Stomach smooth muscle (tissue), 2 donors: Measurements from ENCODE around the gene PDK1.

ENCODE experiments used
- H3K27ac ChIP-seq: one replicate; pipeline ENCODE4 v1.7.0; 2013; ENCODE audit warnings: mild to moderate bottlenecking, low read length, inconsistent platforms
- H3K27me3 ChIP-seq, 2 donors: one replicate each; pipeline ENCODE4 v1.7.0; 2013; ENCODE audit warnings: low read length in 2 of 2; ENCODE audit not compliant: insufficient read depth in 2 of 2, control insufficient read depth in 1 of 2
- H3K36me3 ChIP-seq, 2 donors: one replicate each; pipeline ENCODE4 v1.7.0; 2013; ENCODE audit warnings: low read length in 2 of 2; ENCODE audit not compliant: control insufficient read depth in 2 of 2, insufficient read depth in 2 of 2
- H3K4me1 ChIP-seq: one replicate; pipeline ENCODE4 v1.7.0; 2013; ENCODE audit warnings: low read length; ENCODE audit not compliant: control insufficient read depth, insufficient read depth
- H3K4me3 ChIP-seq, 2 donors: one replicate each; pipeline ENCODE4 v1.7.0; 2013; ENCODE audit warnings: low read length in 2 of 2
- H3K9ac ChIP-seq, 2 donors: one replicate each; pipeline ENCODE4 v1.7.0; 2013; ENCODE audit warnings: low read length in 2 of 2, mild to moderate bottlenecking in 1 of 2
- H3K9me3 ChIP-seq, 2 donors: one replicate each; pipeline ENCODE4 v1.7.0; 2013; ENCODE audit warnings: low read length in 2 of 2; ENCODE audit not compliant: control insufficient read depth in 2 of 2
- donor health status: healthy.
- donor health status: Pancreatic carcinoma.

PDK1 gene

DNA sequence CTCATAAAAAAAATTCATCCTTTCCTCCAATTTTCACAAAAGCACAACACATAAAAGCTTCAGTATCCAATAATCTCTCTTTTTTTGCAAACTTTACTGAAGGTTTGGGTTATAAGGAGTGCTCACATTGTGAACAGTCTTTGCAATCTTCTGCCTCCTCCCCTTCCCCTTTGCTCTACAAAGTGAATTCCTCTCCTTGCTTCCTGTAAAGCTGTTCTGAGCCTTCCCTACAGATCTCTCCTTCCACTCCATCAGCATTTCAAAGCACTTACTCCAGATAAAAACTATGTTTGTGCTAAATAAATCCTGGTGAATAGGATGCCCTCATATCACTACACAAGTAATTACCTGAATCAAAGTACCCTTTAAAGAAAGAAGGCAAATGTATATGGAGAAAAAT is 4.6 kb upstream of the PDK1 start:
- H3K4me1 ChIP-seq: peaks cover 5% of the 10 kb centered on the region
- H3K27me3 ChIP-seq: no peaks in the 10 kb centered on the region
- no peaks in the 10 kb centered on the region for H3K36me3 ChIP-seq
- no peaks in the 10 kb centered on the region for H3K9me3 ChIP-seq
- H3K27ac ChIP-seq: no peak overlapping the region
- H3K9ac ChIP-seq: no peak overlapping the region
- no peak overlapping the region for H3K4me3 ChIP-seq

DNA sequence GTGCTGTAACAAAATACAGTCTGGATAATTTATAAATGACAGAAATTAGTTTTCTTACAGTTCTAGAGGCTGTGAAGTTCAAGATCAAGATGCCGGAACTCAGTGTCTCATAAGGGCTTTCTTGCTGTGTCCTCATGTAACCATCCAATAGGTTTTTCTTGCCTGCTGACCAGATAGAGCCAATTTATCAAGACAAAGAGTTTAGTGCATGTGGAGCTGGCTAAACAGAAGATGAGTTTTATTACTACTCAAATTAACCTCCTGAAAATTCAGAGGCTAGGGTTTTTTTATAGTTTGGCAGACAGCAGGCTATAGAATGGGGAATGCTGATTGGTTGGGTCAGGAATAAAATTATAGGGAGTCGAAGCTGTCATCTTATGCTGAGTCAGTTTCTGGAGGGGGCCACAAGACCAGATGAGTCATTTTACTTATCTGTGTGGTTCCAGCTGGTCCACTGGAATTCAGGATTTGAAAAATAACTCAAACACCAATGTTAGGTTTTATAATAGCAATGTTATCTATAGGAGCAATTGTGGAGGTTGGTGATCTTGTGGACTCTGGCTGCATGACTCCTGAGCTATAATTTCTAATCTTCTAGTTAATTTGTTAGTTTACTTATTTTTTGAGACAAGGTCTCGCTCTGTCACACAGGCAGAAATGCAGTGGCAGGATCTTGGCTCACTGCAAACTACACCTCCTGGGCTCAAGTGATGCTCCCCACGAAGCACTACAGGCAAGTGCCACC is 3.2 kb upstream of the PDK1 start:
- Histone ChIP-seq H3K36me3 (no peaks in the 10 kb centered on the region), H3K27ac (no peak overlapping the region)

DNA sequence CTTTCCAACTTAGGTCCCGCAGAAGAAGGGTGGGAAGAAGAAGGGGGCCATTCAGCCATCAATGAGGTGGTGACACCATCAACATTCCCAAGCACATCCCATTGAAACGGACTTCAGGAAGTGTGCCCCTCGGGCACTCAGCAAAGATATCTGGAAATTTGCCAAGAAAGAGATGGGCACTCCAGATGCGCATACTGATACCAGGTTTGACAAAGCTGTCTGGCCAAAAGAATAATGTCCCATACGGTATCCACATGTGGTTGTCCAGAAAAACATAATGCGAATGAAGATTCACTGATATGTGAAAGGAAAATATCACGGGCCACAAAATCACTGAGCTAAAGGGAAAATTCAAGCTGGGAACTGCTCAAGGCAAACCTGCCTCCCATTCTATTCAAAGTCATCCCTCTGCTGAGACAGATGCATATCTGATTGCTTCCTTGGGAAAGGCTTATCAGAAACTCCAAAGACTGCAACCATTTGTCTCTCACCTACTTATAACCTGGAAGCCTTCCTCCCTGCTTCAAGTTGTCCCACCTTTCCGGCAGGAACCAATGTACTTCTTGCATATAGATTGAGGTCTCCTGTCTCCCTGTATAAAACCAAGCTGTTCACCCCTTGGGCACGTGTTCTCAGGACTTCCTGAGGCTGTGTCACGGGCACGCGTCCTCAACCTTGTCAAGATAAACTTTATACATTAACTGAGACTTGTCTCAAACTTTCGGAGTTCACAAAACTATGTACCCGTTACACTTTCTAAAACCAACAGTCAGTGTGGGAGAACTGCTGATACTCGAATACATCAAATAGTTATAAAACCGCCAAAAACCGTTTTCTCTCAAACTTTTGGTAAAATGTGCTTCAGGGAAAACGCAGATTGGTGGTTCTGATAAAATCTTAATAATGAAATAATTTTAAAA is 1.3 kb upstream of the PDK1 start:
- Histone ChIP-seq H3K4me3 (peak overlapping the region; percentile 93 to 94), H3K36me3 (no peaks in the 10 kb centered on the region), H3K27me3 (no peaks in the 10 kb centered on the region), H3K4me1 (peaks cover 17% of the 10 kb centered on the region), H3K27ac (peak overlapping the region; percentile 73), H3K9ac (peak overlapping the region; percentile 89 to 92), H3K9me3 (no peaks in the 10 kb centered on the region)

More for the DNA sequence above, 3.2 kb upstream of the PDK1 start:
- no peak overlapping the region for H3K9ac ChIP-seq
- H3K4me3 ChIP-seq: no peak overlapping the region
- no peaks in the 10 kb centered on the region for H3K27me3 ChIP-seq
- H3K4me1 ChIP-seq: peaks cover 14% of the 10 kb centered on the region
- no peaks in the 10 kb centered on the region for H3K9me3 ChIP-seq

DNA sequence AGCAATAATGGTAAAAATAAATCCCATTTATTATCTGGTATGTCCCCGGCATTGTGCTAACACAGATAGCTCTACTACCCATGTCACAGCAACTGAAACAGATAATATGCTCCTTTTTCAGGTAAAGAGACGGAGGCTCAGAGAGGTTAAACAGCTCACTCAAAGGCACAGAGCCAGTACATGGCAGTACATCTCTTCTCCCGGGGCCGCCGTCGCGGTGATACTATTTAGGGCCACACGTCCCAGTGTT is 693 bp upstream of the PDK1 start:
- Histone ChIP-seq H3K9me3 (no peaks in the 10 kb centered on the region), H3K36me3 (no peaks in the 10 kb centered on the region), H3K4me1 (peaks cover 17% of the 10 kb centered on the region), H3K4me3 (peak overlapping the region; percentile 93 to 94), H3K27ac (peak overlapping the region; percentile 73), H3K9ac (peak overlapping the region; percentile 89 to 92), H3K27me3 (no peaks in the 10 kb centered on the region)

DNA sequence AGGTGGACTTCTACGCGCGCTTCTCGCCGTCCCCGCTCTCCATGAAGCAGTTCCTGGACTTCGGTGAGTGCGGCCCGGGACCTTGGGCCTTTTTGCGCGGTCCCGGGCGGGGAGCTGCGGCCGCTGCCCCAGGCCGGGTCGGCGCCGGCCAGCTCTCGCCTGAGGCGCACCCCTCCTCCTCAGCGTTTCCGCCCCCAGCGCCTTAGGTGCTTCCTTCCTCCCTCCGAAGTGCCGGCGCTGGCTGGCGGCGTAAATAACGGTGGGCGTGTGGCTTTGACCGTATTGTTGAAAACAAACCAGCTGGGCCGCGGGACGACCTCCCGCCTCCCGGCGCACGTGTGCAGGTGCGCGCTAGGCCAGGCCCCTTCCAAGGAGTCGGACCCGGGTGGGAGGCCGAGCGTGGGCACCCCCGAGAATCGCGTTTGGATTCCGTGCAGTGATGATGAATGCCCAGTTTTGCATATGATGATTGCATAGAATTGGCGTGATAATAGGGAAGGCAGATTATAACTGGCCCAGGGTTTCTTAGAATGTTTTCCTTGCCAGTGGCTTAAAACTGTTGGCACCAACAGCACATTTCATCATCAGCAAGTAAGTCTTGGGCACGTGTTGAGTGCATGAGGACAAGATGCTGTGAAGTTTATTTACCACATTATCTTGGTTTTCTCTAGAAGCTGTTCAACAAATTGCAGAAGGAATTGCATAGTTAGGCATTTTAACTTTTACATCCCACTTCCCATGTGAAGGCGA is 569 bp downstream of the PDK1 start:
- H3K27ac ChIP-seq: peak overlapping the region; percentile 73
- peaks cover 17% of the 10 kb centered on the region for H3K4me1 ChIP-seq
- H3K4me3 ChIP-seq: peak overlapping the region; percentile 93 to 94
- no peaks in the 10 kb centered on the region for H3K36me3 ChIP-seq
- H3K27me3 ChIP-seq: no peaks in the 10 kb centered on the region
- H3K9ac ChIP-seq: peak overlapping the region; percentile 71 to 89
- H3K9me3 ChIP-seq: no peaks in the 10 kb centered on the region

DNA sequence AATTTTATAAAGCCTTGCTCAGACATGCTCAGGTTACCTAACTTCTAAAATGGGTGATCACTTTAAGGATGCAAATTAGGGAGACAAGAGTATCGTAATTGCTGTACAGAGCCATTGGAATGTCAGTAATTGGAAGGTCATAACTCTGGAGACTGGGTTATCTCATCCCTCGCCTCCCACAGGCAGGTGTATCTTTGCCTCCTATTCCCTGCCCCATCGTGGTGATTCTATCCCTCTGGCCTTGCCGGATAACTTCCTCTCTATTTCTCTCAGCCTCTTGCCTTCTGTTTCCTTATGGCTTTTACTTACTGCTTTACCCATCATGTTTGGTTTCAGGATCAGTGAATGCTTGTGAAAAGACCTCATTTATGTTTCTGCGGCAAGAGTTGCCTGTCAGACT is 2.5 kb downstream of the PDK1 start:
- H3K9me3 ChIP-seq: no peaks in the 10 kb centered on the region
- no peaks in the 10 kb centered on the region for H3K36me3 ChIP-seq
- H3K4me1 ChIP-seq: peaks cover 17% of the 10 kb centered on the region
- H3K4me3 ChIP-seq: no peak overlapping the region
- no peak overlapping the region for H3K9ac ChIP-seq
- no peaks in the 10 kb centered on the region for H3K27me3 ChIP-seq
- H3K27ac ChIP-seq: no peak overlapping the region

DNA sequence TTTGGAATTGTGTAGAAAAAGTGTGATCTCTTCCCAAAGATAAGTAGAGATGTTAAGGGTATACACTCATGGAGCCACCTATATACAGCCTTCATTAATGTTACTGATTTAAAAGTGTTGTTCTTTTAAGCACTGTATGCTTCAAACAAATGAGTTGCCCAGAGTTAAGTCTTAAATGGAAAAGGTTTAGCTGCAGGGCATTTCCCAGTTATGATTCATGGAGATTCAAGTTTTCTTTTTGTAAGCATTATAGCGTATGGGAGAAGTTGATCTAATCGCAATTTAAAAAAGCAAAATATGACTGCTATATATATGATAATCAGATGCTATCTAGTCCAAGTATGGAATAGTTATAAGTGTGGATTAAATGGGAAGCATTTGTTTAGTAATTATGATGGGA is 4.8 kb downstream of the PDK1 start:
- no peaks in the 10 kb centered on the region for H3K9me3 ChIP-seq
- H3K27me3 ChIP-seq: no peaks in the 10 kb centered on the region
- H3K9ac ChIP-seq: no peak overlapping the region
- H3K36me3 ChIP-seq: no peaks in the 10 kb centered on the region
- peaks cover 14% of the 10 kb centered on the region for H3K4me1 ChIP-seq
- no peak overlapping the region for H3K27ac ChIP-seq
- no peak overlapping the region for H3K4me3 ChIP-seq

DNA sequence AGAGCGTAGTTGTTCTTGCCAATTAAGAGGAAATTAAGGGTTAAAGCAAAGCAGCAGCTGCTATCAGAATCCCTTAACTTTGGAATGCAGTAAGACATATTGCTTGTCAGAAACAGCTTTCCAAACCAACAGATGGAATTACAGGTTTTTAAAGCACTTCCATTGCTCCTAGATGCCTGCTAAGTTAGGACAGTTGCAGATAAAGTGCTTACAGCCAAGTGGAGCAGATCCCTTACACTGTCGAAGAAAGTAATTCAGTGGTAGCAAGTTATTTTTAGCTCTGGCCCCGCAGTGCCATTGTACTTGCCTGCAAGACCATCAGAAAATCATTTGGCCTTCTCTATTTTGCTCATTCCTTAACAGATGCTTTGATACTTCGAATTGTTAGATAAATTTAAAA is 5.4 kb downstream of the PDK1 start:
- no peak overlapping the region for H3K9ac ChIP-seq
- no peak overlapping the region for H3K27ac ChIP-seq
- no peaks in the 10 kb centered on the region for H3K36me3 ChIP-seq
- H3K4me3 ChIP-seq: no peak overlapping the region
- H3K27me3 ChIP-seq: no peaks in the 10 kb centered on the region
- H3K9me3 ChIP-seq: no peaks in the 10 kb centered on the region
- H3K4me1 ChIP-seq: peaks cover 12% of the 10 kb centered on the region

DNA sequence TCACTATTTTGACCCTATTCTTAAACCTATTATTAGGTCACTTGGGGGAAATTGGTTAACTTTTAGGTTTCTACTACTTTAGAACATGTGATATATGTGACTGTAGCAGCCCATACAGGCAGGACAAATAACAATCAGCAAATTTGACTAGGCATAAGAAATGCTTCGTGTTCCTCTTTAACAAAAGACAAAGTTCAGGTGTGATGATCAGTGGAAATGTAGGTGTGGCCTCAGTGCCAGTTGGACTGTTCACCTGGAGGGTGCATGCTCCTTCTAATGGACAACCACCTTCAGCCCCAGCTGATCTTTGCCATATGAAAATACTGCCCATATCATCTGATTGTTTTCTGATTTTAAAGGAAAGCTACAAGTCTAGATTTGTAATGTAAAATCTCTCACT is 6.4 kb downstream of the PDK1 start:
- Histone ChIP-seq H3K27ac (no peak overlapping the region), H3K9me3 (no peaks in the 10 kb centered on the region), H3K27me3 (no peaks in the 10 kb centered on the region), H3K9ac (no peak overlapping the region), H3K4me1 (peaks cover 4% of the 10 kb centered on the region), H3K36me3 (no peaks in the 10 kb centered on the region), H3K4me3 (no peak overlapping the region)

DNA sequence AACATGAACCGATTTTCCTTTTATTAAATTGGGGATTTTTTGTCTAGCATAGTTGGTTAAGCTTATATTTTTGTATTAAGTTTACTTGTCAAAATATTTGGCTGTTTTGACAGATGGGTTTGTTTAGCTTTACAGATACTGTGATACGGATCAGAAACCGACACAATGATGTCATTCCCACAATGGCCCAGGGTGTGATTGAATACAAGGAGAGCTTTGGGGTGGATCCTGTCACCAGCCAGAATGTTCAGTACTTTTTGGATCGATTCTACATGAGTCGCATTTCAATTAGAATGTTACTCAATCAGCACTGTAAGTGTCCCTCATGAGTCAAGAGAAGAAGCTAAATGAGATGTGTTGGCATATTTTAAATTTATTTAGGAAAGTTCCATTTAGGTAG is 8.5 kb downstream of the PDK1 start:
- Histone ChIP-seq H3K27me3 (no peaks in the 10 kb centered on the region), H3K9ac (no peak overlapping the region), H3K4me1 (no peaks in the 10 kb centered on the region), H3K36me3 (no peaks in the 10 kb centered on the region), H3K4me3 (no peak overlapping the region), H3K27ac (no peak overlapping the region), H3K9me3 (no peaks in the 10 kb centered on the region)
